Peyer's patch (tissue), 4 donors: ENCODE measurements around the gene VPS33A.

Source experiments
- CTCF ChIP-seq, 6 experiments: fragments of 450-650 bp in 4 of 6; fragments of 200-600 bp in 2 of 6; sonication (generic) in 1 of 6; IDR thresholded peaks; one replicate each; pipeline ENCODE4 v1.5.1; 2017 to 2019; ENCODE audit warnings: antibody characterized with exemption in 6 of 6, mild to moderate bottlenecking in 3 of 6, moderate library complexity in 1 of 6
- POLR2A ChIP-seq, 2 donors: fragments of 450-650 bp; IDR thresholded peaks; one replicate each; pipeline ENCODE4 v1.5.1; 2017; ENCODE audit warnings: antibody characterized with exemption in 2 of 2, mild to moderate bottlenecking in 2 of 2, moderate library complexity in 2 of 2

- TF ChIP-seq CTCF (IDR thresholded peaks at IDR 0.05) (no peak), POLR2A (IDR thresholded peaks at IDR 0.05) (no peak)
These were observed 60.0 kb downstream of the VPS33A start for GRCh38 chr12:122206111-122206881.
